ENCODE results near the gene PCK1.
A peak's percentile ranks its signal among the peaks of the same experiment; 100 is the strongest.

Gene PCK1

DNA sequence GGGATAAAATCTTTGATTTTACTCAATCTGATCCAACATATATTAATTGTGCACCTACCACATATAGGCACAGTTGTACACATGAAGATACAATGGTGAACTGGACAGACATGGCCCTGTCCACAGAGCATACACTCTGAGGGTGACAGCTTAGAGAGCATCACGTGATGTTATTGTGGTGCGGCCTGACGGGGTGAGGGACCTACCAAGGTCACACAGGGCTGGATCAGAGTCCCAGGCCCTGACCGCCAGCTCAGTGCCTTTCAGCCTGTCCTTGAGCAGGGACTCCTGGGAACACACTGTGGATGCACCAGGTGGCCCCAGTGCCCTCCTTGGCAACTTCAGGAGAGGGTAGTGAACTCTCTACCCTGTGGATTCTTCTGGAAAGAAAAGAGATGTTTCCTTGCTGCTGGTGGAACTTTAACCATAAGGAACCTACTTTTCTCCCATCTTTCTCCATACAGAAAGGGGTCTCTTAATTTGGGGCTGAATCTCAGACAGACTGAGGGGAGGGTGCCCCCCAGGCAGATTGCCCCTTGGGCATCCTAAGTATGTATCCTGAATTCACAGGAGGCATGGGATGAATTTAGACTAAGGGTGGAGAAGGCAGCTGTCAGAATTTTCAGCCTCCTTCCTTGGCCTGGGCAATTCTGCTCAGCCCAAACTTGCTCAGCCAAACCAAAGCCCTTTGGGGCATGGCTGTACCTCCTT, 26.5 kb downstream of the PCK1 start:
- peaks cover 11% of the 10 kb centered on the region for H3K4me1 ChIP-seq (ENCODE audit: low read length)
- H4K20me1 ChIP-seq (ENCODE audit: insufficient read depth, low read length) = no peaks in the 10 kb centered on the region
- H3K27ac ChIP-seq (ENCODE audit: low read length) = no peak overlapping the region
- H3K27me3 ChIP-seq (ENCODE audit: low read depth, low read length) = peaks cover 71% of the 10 kb centered on the region
- no peaks in the 10 kb centered on the region for H3K9me3 ChIP-seq (ENCODE audit: insufficient read depth, low read length)
- TF ChIP-seq EZH2phosphoT487 (IDR thresholded peaks at IDR 0.05; ENCODE audit: low read depth) = no peak
- TF ChIP-seq, protein P1, sequence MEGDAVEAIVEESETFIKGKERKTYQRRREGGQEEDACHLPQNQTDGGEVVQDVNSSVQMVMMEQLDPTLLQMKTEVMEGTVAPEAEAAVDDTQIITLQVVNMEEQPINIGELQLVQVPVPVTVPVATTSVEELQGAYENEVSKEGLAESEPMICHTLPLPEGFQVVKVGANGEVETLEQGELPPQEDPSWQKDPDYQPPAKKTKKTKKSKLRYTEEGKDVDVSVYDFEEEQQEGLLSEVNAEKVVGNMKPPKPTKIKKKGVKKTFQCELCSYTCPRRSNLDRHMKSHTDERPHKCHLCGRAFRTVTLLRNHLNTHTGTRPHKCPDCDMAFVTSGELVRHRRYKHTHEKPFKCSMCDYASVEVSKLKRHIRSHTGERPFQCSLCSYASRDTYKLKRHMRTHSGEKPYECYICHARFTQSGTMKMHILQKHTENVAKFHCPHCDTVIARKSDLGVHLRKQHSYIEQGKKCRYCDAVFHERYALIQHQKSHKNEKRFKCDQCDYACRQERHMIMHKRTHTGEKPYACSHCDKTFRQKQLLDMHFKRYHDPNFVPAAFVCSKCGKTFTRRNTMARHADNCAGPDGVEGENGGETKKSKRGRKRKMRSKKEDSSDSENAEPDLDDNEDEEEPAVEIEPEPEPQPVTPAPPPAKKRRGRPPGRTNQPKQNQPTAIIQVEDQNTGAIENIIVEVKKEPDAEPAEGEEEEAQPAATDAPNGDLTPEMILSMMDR (IDR thresholded peaks at IDR 0.05; ENCODE audit: low read depth, low read length) = no peak
- no peak overlapping the region for H2AFZ ChIP-seq (ENCODE audit: low read depth, low read length)
- no peak overlapping the region for H3K4me3 ChIP-seq (ENCODE audit: low read length)
- H3K79me2 ChIP-seq (ENCODE audit: low read length) = no peaks in the 10 kb centered on the region
- H3K36me3 ChIP-seq (replicated peaks; ENCODE audit: low read depth, low read length) = no peaks in the 10 kb centered on the region
- no peak overlapping the region for H3K4me2 ChIP-seq (ENCODE audit: low read length)
- H3K9ac ChIP-seq (ENCODE audit: low read length) = no peak overlapping the region

DNA sequence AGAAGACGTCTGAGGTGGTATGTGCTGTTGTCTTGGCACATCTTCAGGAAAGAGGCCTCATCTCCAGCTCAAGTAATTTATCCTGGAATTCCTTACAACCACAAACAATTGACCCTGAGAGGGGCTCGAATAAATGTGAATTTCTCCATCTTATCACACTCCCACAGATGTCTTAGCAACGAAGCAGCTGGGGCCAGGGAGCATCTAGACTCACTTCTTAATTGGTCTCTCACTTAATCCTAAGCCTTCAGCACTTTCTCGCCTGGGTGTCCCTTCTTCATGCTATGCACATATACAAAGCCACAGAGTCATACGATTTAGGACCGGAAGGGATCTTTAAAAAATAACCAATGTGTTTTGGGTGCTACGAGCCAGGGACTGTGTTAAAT, 27.1 kb downstream of the PCK1 start:
- Histone ChIP-seq H3K4me3 (ENCODE audit: low read length) (no peak overlapping the region), H3K4me1 (ENCODE audit: low read length) (peaks cover 12% of the 10 kb centered on the region), H3K9me3 (ENCODE audit: insufficient read depth, low read length) (no peaks in the 10 kb centered on the region), H2AFZ (ENCODE audit: low read depth, low read length) (no peak overlapping the region), H3K79me2 (ENCODE audit: low read length) (no peaks in the 10 kb centered on the region), H3K9ac (ENCODE audit: low read length) (no peak overlapping the region), H3K4me2 (ENCODE audit: low read length) (no peak overlapping the region), H3K27me3 (ENCODE audit: low read depth, low read length) (peaks cover 73% of the 10 kb centered on the region), H3K36me3 (replicated peaks; ENCODE audit: low read depth, low read length) (no peaks in the 10 kb centered on the region), H3K27ac (ENCODE audit: low read length) (no peak overlapping the region), H4K20me1 (ENCODE audit: insufficient read depth, low read length) (no peaks in the 10 kb centered on the region)
- no peak for TF ChIP-seq EZH2phosphoT487 (IDR thresholded peaks at IDR 0.05; ENCODE audit: low read depth)
- TF ChIP-seq, protein P1 (IDR thresholded peaks at IDR 0.05; ENCODE audit: low read depth, low read length) = no peak

DNA sequence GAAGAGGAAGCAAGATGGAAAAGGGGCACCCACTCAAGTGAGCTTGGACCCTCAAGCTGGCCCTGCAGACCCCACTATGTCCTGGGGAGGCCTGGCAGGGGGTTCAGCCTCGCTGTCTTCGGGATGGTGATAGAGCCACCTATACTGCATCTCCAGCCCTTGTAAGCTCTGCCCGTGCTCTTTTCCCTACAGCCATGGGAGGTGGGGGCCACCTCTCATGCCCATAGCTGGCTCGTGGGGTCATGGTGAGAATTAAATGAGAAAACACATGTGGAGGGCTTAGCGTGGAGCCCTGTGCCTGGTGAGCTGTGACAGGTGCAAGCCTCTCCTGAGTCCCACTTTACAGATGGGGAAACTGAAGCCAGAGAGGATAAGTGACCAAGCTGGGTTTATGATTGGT, 27.7 kb downstream of the PCK1 start:
- no peak overlapping the region for H3K9ac ChIP-seq (ENCODE audit: low read length)
- no peak overlapping the region for H3K4me3 ChIP-seq (ENCODE audit: low read length)
- peaks cover 76% of the 10 kb centered on the region for H3K27me3 ChIP-seq (ENCODE audit: low read depth, low read length)
- H3K4me1 ChIP-seq (ENCODE audit: low read length) = peaks cover 18% of the 10 kb centered on the region
- H3K9me3 ChIP-seq (ENCODE audit: insufficient read depth, low read length) = no peaks in the 10 kb centered on the region
- no peaks in the 10 kb centered on the region for H4K20me1 ChIP-seq (ENCODE audit: insufficient read depth, low read length)
- no peak for TF ChIP-seq EZH2phosphoT487 (IDR thresholded peaks at IDR 0.05; ENCODE audit: low read depth)
- TF ChIP-seq, protein P1 (IDR thresholded peaks at IDR 0.05; ENCODE audit: low read depth, low read length) = no peak
- no peaks in the 10 kb centered on the region for H3K79me2 ChIP-seq (ENCODE audit: low read length)
- H3K4me2 ChIP-seq (ENCODE audit: low read length) = no peak overlapping the region
- H2AFZ ChIP-seq (ENCODE audit: low read depth, low read length) = no peak overlapping the region
- no peak overlapping the region for H3K27ac ChIP-seq (ENCODE audit: low read length)
- no peaks in the 10 kb centered on the region for H3K36me3 ChIP-seq (replicated peaks; ENCODE audit: low read depth, low read length)

DNA sequence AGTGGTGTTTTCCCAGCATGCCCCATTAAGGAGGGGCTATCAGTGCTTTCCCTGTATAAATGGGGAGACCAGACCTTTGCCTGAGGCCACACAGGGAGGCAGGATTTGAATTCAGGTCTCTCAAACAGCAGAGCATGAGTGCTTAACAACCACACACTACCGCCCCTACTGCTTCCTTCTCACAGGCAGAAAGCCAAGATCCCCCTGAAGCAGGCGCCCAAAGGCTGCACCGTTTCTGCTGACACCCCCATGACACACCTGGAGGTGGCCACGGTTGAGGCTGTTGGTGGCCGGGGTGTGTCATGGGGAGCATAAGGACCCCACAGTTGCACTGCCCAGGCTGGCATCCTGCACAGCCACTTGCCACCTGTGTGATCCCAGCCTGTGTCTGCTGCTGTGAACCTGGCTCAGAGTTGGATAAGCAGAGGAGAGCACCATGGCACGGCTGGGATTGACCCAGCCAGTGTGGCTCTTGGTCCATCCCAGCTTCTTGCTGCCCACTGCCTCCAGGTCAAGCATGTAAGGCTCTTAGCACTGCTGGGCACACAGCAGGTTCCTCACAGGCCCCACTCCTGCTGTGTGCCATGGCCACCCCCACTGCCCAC, 28.3 kb downstream of the PCK1 start:
- H3K79me2 ChIP-seq (ENCODE audit: low read length) = no peaks in the 10 kb centered on the region
- no peak overlapping the region for H3K27ac ChIP-seq (ENCODE audit: low read length)
- H3K36me3 ChIP-seq (replicated peaks; ENCODE audit: low read depth, low read length) = no peaks in the 10 kb centered on the region
- no peak overlapping the region for H3K4me3 ChIP-seq (ENCODE audit: low read length)
- H3K4me2 ChIP-seq (ENCODE audit: low read length) = peak overlapping the region; percentile 9; the same call in 1 of the 2 replicates
- TF ChIP-seq, protein P1 (IDR thresholded peaks at IDR 0.05; ENCODE audit: low read depth, low read length) = no peak
- no peak for TF ChIP-seq EZH2phosphoT487 (IDR thresholded peaks at IDR 0.05; ENCODE audit: low read depth)
- H4K20me1 ChIP-seq (ENCODE audit: insufficient read depth, low read length) = no peaks in the 10 kb centered on the region
- no peak overlapping the region for H3K9ac ChIP-seq (ENCODE audit: low read length)
- H3K4me1 ChIP-seq (ENCODE audit: low read length) = peaks cover 19% of the 10 kb centered on the region
- H2AFZ ChIP-seq (ENCODE audit: low read depth, low read length) = no peak overlapping the region
- H3K9me3 ChIP-seq (ENCODE audit: insufficient read depth, low read length) = no peaks in the 10 kb centered on the region
- H3K27me3 ChIP-seq (ENCODE audit: low read depth, low read length) = peaks cover 75% of the 10 kb centered on the region

Measured in OCI-LY3 (cell line).